GM12878 (cell line): ENCODE results near the gene GREB1. TPM values are rescaled to one million over a fixed set of nuclear protein-coding genes. Genes with fewer than 3 reads are reported as not detected.

Experiments used
- ATAC-seq: fragments of 200-7000 bp; cut with Tn5 transposase; 3 replicates; pipeline ENCODE4 v1.9.1; 2020; ENCODE audit warnings: mild to moderate bottlenecking, moderate library complexity
- BruUV-seq: library from RNA; stranded (reverse); fragments of 400-500 nt; replicated peaks from 2 replicates; lab custom pipeline; 2021; lab: Mats Ljungman, UMichigan
- CTCF ChIA-PET: fragments of 300-600 bp; sonication (Branson Sonifier 250); formaldehyde crosslinking; extraction: SDS; loops from one replicate; lab custom pipeline; 2021; ENCODE audit warnings: inconsistent platforms; lab: Yijun Ruan, JAX
- POLR2A ChIA-PET: fragments of 350-600 bp; formaldehyde crosslinking; extraction: SDS; loops from one replicate; lab custom pipeline; 2021; ENCODE audit warnings: inconsistent platforms; lab: Charles Lee
- RAD21 ChIA-PET: fragments of 300-600 bp; sonication (Branson Sonifier 250); formaldehyde crosslinking; loops from one replicate; lab custom pipeline; 2023; ENCODE audit warnings: antibody characterized with exemption; ENCODE audit not compliant: unreplicated experiment; lab: Charles Lee
- SMC1A ChIA-PET: fragments of 300-600 bp; sonication (Branson Sonifier 250); formaldehyde crosslinking; loops from one replicate; lab custom pipeline; 2023; ENCODE audit not compliant: unreplicated experiment, uncharacterized antibody; lab: Charles Lee
- DNase-seq: peaks from one replicate; pipeline ENCODE4 v3.0.0-alpha.2; 2011; ENCODE audit warnings: low read depth, low spot score
- FAIRE-seq: peaks from 3 replicates; lab custom pipeline; 2011; peaks lifted over from hg19 to GRCh38; lab: Jason Lieb, UNC
- H2AFZ ChIP-seq: 2 replicates; pipeline ENCODE4 v1.6.0; 2011; ENCODE audit warnings: low read depth, low read length, control low read depth; ENCODE audit not compliant: control insufficient read depth
- H3K27ac ChIP-seq: 2 replicates; pipeline ENCODE4 v1.5.1; 2011; ENCODE audit warnings: control low read depth; ENCODE audit not compliant: control insufficient read depth, insufficient read depth
- H3K27me3 ChIP-seq, 2 experiments: replicated peaks in 1 of 2; 2 replicates each; pipeline versions ENCODE4 v1.6.0 to v1.6.1; 2011; ENCODE audit warnings: low read length in 1 of 2; ENCODE audit not compliant: control insufficient read depth in 2 of 2, insufficient read depth in 2 of 2
- H3K36me3 ChIP-seq, 2 experiments: 2 replicates each; pipeline ENCODE4 v1.5.1; 2011; ENCODE audit warnings: low read length in 1 of 2; ENCODE audit not compliant: control insufficient read depth in 2 of 2, insufficient read depth in 2 of 2
- H3K4me1 ChIP-seq: 2 replicates; pipeline ENCODE4 v1.6.1; 2011; ENCODE audit warnings: mild to moderate bottlenecking, low read length, moderate library complexity, mixed read lengths; ENCODE audit not compliant: control insufficient read depth, insufficient read depth
- H3K4me2 ChIP-seq: 2 replicates; pipeline ENCODE4 v1.6.0; 2011; ENCODE audit warnings: control low read depth; ENCODE audit not compliant: control insufficient read depth, insufficient read depth
- H3K4me3 ChIP-seq: fragments of 200-600 bp; sonication (generic); 2 replicates; pipeline ENCODE4 v1.5.1; 2016
- H3K79me2 ChIP-seq: 2 replicates; pipeline ENCODE4 v1.6.0; 2011; ENCODE audit warnings: low read length; ENCODE audit not compliant: control insufficient read depth, insufficient read depth
- H3K9ac ChIP-seq: 2 replicates; pipeline ENCODE4 v1.8.0; 2011; ENCODE audit warnings: low read length, control low read depth, mixed read lengths; ENCODE audit not compliant: control insufficient read depth, insufficient read depth
- H3K9me3 ChIP-seq: replicated peaks from 3 replicates; pipeline ENCODE4 v1.5.1; 2011; ENCODE audit warnings: mild to moderate bottlenecking, low read length; ENCODE audit not compliant: control insufficient read depth, insufficient read depth
- H4K20me1 ChIP-seq: 2 replicates; pipeline ENCODE4 v1.6.0; 2011; ENCODE audit not compliant: control insufficient read depth, insufficient read depth
- BACH1 ChIP-seq: fragments of 450-650 bp; IDR thresholded peaks from 2 replicates; pipeline ENCODE4 v1.6.1; 2017; ENCODE audit warnings: mild to moderate bottlenecking, borderline replicate concordance
- BCL11A ChIP-seq: IDR thresholded peaks from 2 replicates; pipeline ENCODE4 v1.6.1; 2011; ENCODE audit warnings: low read depth, low read length
- CHD1 ChIP-seq: IDR thresholded peaks from 2 replicates; pipeline ENCODE4 v1.6.1; 2012; ENCODE audit warnings: low read depth, low read length, improper control_type of control experiment
- MTA2 ChIP-seq: fragments of 450-650 bp; IDR thresholded peaks from 2 replicates; pipeline ENCODE4 v1.6.1; 2016; ENCODE audit warnings: low read depth, mild to moderate bottlenecking, moderate library complexity
- MXI1 ChIP-seq: fragments of 150-350 bp; IDR thresholded peaks from 2 replicates; pipeline ENCODE4 v1.6.1; 2011; ENCODE audit warnings: low read depth, mild to moderate bottlenecking, inconsistent platforms, low read length, improper control_type of control experiment
- RUNX3 ChIP-seq: IDR thresholded peaks from 2 replicates; pipeline ENCODE4 v1.6.1; 2012; ENCODE audit warnings: low read length, inconsistent platforms
- TCF7 ChIP-seq: IDR thresholded peaks from 2 replicates; pipeline ENCODE4 v1.6.1; 2014; ENCODE audit warnings: antibody characterized with exemption, borderline replicate concordance
- WGBS: methylation state at CpG from one replicate; pipeline ENCODE4 v1.1.6; 2016; ENCODE audit warnings: low lambda C conversion rate; ENCODE audit not compliant: insufficient replicate concordance, insufficient coverage; ENCODE audit errors: missing lambda C conversion rate; 5-methylcytosine and 5-hydroxymethylcytosine counted together
- in situ Hi-C: fragments of 300-500 bp; cut with MboI; formaldehyde crosslinking; loops from 9 replicates; pipeline ENCODE4 v1.14.3; 2018; ENCODE audit warnings: mixed read lengths
- intact Hi-C: fragments of 100-400 bp; cut with micrococcal nuclease; formaldehyde crosslinking; loops from one replicate; pipeline ENCODE4 v1.14.2; 2022; ENCODE audit not compliant: unreplicated experiment
- polyA plus RNA-seq, 11 experiments: library from polyadenylated mRNA; depleted of rRNA in 4 of 11; unstranded in 6 of 11; stranded (reverse) in 5 of 11; fragments of >200 nt; fragmentation: Nextera tagmentation in 4 of 11; fragmentation: Illumina TruSeq in 1 of 11; extraction: Ambion mirVana in 4 of 11; extraction: Trizol in 1 of 11; gene quantifications; 1 replicate in 1 of 11; 2 replicates in 10 of 11; pipeline versions ENCODE4 v1.2.1 to v1.2.3, GENCODE V29; 2011 to 2016; ENCODE audit warnings: inconsistent platforms in 2 of 11, missing spikeins in 2 of 11, low read depth in 1 of 11
- total RNA-seq, 4 experiments: library from RNA; depleted of rRNA in 3 of 4; stranded (reverse); fragments of >200 nt in 3 of 4; fragmentation: Illumina TruSeq in 1 of 4; extraction: Trizol in 1 of 4; gene quantifications; 2 replicates each; pipeline versions ENCODE4 v1.2.1 to v1.2.3, GENCODE V29; 2013 to 2021
- TF ChIP-seq, protein P1 (sequence below): fragments of 450-650 bp; conservative IDR thresholded peaks from 2 replicates; pipeline ENCODE4 v1.6.1; 2017; ENCODE audit warnings: mild to moderate bottlenecking, moderate library complexity
- TF ChIP-seq, protein P2 (sequence below): fragments of 450-650 bp; IDR thresholded peaks from 2 replicates; pipeline ENCODE4 v1.6.1; 2014; ENCODE audit warnings: mild to moderate bottlenecking
- TF ChIP-seq, protein P3 (sequence below): fragments of 450-650 bp; IDR thresholded peaks from 2 replicates; pipeline ENCODE4 v1.6.1; 2016; ENCODE audit warnings: mild to moderate bottlenecking
- TF ChIP-seq, protein P4 (sequence below): fragments of 450-650 bp; IDR thresholded peaks from 2 replicates; pipeline ENCODE4 v1.6.1; 2017; ENCODE audit warnings: mild to moderate bottlenecking, moderate library complexity

Gene GREB1
- total and polyA plus RNA-seq, 10 of the 15 experiments (the other 5 are each of a cell fraction or from before 2014, with no cell fraction given): 0.09 to 2.1 (median 0.37) TPM; not detected in 1

DNA sequence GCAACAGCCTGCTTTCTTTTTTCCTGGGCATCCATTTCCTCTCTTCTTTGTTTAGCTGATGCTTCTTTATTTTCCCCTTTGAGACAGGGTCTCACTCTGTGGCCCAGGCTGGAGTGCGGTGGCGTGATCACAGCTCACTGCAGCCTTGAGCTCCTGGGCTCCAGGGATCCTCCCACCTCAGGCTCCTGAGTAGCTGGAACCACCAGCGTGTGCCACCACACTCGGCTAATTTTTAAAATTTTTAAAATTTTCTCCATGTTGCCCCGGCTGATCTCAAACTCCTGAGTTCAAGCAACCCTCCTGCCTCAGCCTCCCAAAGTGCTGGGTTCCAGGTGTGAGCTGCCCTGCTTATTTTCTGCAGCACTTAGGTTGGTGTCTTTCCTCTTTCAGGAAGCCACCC lies 77.4 kb downstream of the GREB1 start:
- in situ Hi-C loops: no loop called here
- H3K4me3 ChIP-seq: no peak overlapping the region
- ChIA-PET POLR2A (no interaction called here), RAD21 (no interaction called here), CTCF (interaction anchor here (1.0 kb wide), 1 partner anchor 29 kb away, joined by 3 read pairs; no protein-coding TSS in a partner anchor), SMC1A (no interaction called here)
- H3K36me3 ChIP-seq: no peaks in the 10 kb centered on the region
- no peaks in the 10 kb centered on the region for H3K9me3 ChIP-seq
- DNase-seq (no peak), ATAC-seq (no peak), FAIRE-seq (no peak)
- intact Hi-C loops: no loop called here
- H3K9ac ChIP-seq: no peak overlapping the region
- 72% methylated on average over 5 of the region's 5 CpGs for WGBS
- no peaks in the 10 kb centered on the region for H4K20me1 ChIP-seq
- no peak overlapping the region for H3K4me2 ChIP-seq
- BruUV-seq: no TSS peak
- no peak overlapping the region for H3K27ac ChIP-seq
- TF ChIP-seq BACH1: no peak
- TF ChIP-seq, protein P1, sequence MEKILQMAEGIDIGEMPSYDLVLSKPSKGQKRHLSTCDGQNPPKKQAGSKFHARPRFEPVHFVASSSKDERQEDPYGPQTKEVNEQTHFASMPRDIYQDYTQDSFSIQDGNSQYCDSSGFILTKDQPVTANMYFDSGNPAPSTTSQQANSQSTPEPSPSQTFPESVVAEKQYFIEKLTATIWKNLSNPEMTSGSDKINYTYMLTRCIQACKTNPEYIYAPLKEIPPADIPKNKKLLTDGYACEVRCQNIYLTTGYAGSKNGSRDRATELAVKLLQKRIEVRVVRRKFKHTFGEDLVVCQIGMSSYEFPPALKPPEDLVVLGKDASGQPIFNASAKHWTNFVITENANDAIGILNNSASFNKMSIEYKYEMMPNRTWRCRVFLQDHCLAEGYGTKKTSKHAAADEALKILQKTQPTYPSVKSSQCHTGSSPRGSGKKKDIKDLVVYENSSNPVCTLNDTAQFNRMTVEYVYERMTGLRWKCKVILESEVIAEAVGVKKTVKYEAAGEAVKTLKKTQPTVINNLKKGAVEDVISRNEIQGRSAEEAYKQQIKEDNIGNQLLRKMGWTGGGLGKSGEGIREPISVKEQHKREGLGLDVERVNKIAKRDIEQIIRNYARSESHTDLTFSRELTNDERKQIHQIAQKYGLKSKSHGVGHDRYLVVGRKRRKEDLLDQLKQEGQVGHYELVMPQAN: no peak
- TF ChIP-seq, protein P2, sequence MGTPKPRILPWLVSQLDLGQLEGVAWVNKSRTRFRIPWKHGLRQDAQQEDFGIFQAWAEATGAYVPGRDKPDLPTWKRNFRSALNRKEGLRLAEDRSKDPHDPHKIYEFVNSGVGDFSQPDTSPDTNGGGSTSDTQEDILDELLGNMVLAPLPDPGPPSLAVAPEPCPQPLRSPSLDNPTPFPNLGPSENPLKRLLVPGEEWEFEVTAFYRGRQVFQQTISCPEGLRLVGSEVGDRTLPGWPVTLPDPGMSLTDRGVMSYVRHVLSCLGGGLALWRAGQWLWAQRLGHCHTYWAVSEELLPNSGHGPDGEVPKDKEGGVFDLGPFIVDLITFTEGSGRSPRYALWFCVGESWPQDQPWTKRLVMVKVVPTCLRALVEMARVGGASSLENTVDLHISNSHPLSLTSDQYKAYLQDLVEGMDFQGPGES: no peak
- TF ChIP-seq BCL11A: no peak
- TF ChIP-seq CHD1: no peak
- TF ChIP-seq TCF7: no peak
- TF ChIP-seq, protein P3, sequence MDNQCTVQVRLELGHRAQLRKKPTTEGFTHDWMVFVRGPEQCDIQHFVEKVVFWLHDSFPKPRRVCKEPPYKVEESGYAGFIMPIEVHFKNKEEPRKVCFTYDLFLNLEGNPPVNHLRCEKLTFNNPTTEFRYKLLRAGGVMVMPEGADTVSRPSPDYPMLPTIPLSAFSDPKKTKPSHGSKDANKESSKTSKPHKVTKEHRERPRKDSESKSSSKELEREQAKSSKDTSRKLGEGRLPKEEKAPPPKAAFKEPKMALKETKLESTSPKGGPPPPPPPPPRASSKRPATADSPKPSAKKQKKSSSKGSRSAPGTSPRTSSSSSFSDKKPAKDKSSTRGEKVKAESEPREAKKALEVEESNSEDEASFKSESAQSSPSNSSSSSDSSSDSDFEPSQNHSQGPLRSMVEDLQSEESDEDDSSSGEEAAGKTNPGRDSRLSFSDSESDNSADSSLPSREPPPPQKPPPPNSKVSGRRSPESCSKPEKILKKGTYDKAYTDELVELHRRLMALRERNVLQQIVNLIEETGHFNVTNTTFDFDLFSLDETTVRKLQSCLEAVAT: no peak
- TF ChIP-seq, protein P4, sequence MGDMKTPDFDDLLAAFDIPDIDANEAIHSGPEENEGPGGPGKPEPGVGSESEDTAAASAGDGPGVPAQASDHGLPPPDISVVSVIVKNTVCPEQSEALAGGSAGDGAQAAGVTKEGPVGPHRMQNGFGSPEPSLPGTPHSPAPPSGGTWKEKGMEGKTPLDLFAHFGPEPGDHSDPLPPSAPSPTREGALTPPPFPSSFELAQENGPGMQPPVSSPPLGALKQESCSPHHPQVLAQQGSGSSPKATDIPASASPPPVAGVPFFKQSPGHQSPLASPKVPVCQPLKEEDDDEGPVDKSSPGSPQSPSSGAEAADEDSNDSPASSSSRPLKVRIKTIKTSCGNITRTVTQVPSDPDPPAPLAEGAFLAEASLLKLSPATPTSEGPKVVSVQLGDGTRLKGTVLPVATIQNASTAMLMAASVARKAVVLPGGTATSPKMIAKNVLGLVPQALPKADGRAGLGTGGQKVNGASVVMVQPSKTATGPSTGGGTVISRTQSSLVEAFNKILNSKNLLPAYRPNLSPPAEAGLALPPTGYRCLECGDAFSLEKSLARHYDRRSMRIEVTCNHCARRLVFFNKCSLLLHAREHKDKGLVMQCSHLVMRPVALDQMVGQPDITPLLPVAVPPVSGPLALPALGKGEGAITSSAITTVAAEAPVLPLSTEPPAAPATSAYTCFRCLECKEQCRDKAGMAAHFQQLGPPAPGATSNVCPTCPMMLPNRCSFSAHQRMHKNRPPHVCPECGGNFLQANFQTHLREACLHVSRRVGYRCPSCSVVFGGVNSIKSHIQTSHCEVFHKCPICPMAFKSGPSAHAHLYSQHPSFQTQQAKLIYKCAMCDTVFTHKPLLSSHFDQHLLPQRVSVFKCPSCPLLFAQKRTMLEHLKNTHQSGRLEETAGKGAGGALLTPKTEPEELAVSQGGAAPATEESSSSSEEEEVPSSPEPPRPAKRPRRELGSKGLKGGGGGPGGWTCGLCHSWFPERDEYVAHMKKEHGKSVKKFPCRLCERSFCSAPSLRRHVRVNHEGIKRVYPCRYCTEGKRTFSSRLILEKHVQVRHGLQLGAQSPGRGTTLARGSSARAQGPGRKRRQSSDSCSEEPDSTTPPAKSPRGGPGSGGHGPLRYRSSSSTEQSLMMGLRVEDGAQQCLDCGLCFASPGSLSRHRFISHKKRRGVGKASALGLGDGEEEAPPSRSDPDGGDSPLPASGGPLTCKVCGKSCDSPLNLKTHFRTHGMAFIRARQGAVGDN: no peak
- TF ChIP-seq RUNX3: no peak
- TF ChIP-seq MTA2: no peak
- no peak for TF ChIP-seq MXI1
- H3K79me2 ChIP-seq: no peaks in the 10 kb centered on the region
- H3K4me1 ChIP-seq: no peaks in the 10 kb centered on the region
- H3K27me3 ChIP-seq: peaks cover 0 to 2% of the 10 kb centered on the region in 2 experiments; a peak in 1 of 4 replicates
- H2AFZ ChIP-seq: no peak overlapping the region
